Kidney (tissue), 14 donors: ENCODE results near the gene TRPM4. TPM values are rescaled to one million over a fixed set of nuclear protein-coding genes. Genes with fewer than 3 reads are reported as not detected.
A peak's percentile ranks its signal among the peaks of the same experiment; 100 is the strongest.

Experiments
- DNase-seq, 5 donors: peaks; one replicate each; pipeline ENCODE4 v3.0.0-alpha.2; 2013 to 2020
- FAIRE-seq: peaks from 2 replicates; lab custom pipeline; 2012; peaks lifted over from hg19 to GRCh38; lab: Jason Lieb, UNC
- H3K27ac ChIP-seq, 2 donors: one replicate each; pipeline ENCODE4 v1.7.0; 2013; ENCODE audit warnings: low read depth in 2 of 2, low read length in 2 of 2, inconsistent platforms in 1 of 2
- H3K27me3 ChIP-seq: one replicate; pipeline ENCODE4 v1.7.1; 2013; ENCODE audit warnings: low read length, inconsistent platforms; ENCODE audit not compliant: control insufficient read depth, insufficient read depth
- H3K36me3 ChIP-seq, 3 donors: one replicate each; pipeline versions ENCODE4 v1.7.0 to v1.7.1; 2013; ENCODE audit warnings: low read length in 3 of 3, control low read depth in 1 of 3, inconsistent platforms in 1 of 3; ENCODE audit not compliant: insufficient read depth in 3 of 3, control insufficient read depth in 2 of 3
- H3K4me1 ChIP-seq, 3 donors: one replicate each; pipeline versions ENCODE4 v1.7.0 to v1.7.1; 2013; ENCODE audit warnings: low read length in 3 of 3, inconsistent platforms in 1 of 3, low read depth in 1 of 3; ENCODE audit not compliant: control insufficient read depth in 2 of 3, insufficient read depth in 2 of 3
- H3K4me3 ChIP-seq, 3 donors: one replicate each; pipeline versions ENCODE4 v1.7.0 to v1.8.1; 2013; ENCODE audit warnings: low read length in 3 of 3, control low read depth in 1 of 3, inconsistent platforms in 1 of 3
- H3K9ac ChIP-seq, 3 donors: one replicate each; pipeline versions ENCODE4 v1.7.0 to v1.7.1; 2013; ENCODE audit warnings: low read length in 3 of 3, control low read depth in 1 of 3, inconsistent platforms in 1 of 3
- H3K9me3 ChIP-seq, 3 donors: one replicate each; pipeline versions ENCODE4 v1.7.0 to v1.7.1; 2013; ENCODE audit warnings: low read length in 3 of 3, control low read depth in 1 of 3, inconsistent platforms in 1 of 3; ENCODE audit not compliant: control insufficient read depth in 2 of 3, insufficient read depth in 1 of 3
- CTCF ChIP-seq: IDR thresholded peaks from 3 replicates; pipeline ENCODE4 v1.5.1; 2012; ENCODE audit warnings: mild to moderate bottlenecking, moderate library complexity, borderline replicate concordance; ENCODE audit not compliant: insufficient read depth; ENCODE audit errors: extremely low read depth
- intact Hi-C: fragments of 100-400 bp; cut with DNase I; formaldehyde crosslinking; loops from one replicate; pipeline ENCODE4 v1.11.1; 2022
- polyA plus RNA-seq: library from polyadenylated mRNA; stranded (reverse); fragments of 350-450 nt; fragmentation: Illumina TruSeq; extraction: RNeasy Lipid Tissue Mini Kit (QIAGEN cat#74804); gene quantifications from one replicate; pipeline ENCODE4 v1.2.3, GENCODE V29; 2014; ENCODE audit warnings: low read depth, low replicate concordance; ENCODE audit not compliant: insufficient read depth
- total RNA-seq: library from RNA; stranded (reverse); fragmentation: NEBNext Ultra II Directional; extraction: Animal tissue kit (Norgen Biotek cat#: 25700); gene quantifications from one replicate; pipeline ENCODE4 v1.2.1, GENCODE V29; 2021
- donor health status: control.
- donor health status: control.
- donor health status: control.
- donor health status: control.
- donor health status: control.
- donor health status: DM: yes; HTN: yes; CAD: no.
- donor health status: Normal renal cell carcinoma (clear cell type).

Gene TRPM4
- total and polyA plus RNA-seq, 2 donors from 2014 or later, result 47.6 to 89.1 TPM

- Histone ChIP-seq H3K36me3 (no peaks in the 10 kb centered on the region), H3K4me3 (no peak overlapping the region), H3K9me3 (no peaks in the 10 kb centered on the region), H3K27me3 (no peaks in the 10 kb centered on the region), H3K27ac (peak overlapping the region in 1 of 2 donors; percentile 45), H3K9ac (no peak overlapping the region), H3K4me1 (peaks cover 0 to 8% (median 0%) of the 10 kb centered on the region in 3 donors)
- FAIRE-seq (no peak), DNase-seq (peak; percentile 67 to 95 (median 80))
- TF ChIP-seq CTCF, result no peak
- intact Hi-C loops, result no loop called here
These were observed 20.8 kb upstream of the TRPM4 start for GRCh38 chr19:49136771-49137171.

GRCh38 chr19:49140951-49141350 is 16.6 kb upstream of the TRPM4 start:
- H3K9ac ChIP-seq, result no peak overlapping the region
- intact Hi-C loops, result no loop called here
- FAIRE-seq (no peak), DNase-seq (no peak)
- TF ChIP-seq CTCF, result no peak
- no peaks in the 10 kb centered on the region for H3K36me3 ChIP-seq
- H3K9me3 ChIP-seq, result no peaks in the 10 kb centered on the region
- H3K27ac ChIP-seq, result no peak overlapping the region
- no peak overlapping the region for H3K4me3 ChIP-seq
- H3K27me3 ChIP-seq, result no peaks in the 10 kb centered on the region
- peaks cover 0 to 5% (median 0%) of the 10 kb centered on the region in 3 donors for H3K4me1 ChIP-seq

- no peak for FAIRE-seq
- DNase-seq, result no peak
- H3K36me3 ChIP-seq, result no peaks in the 10 kb centered on the region
- intact Hi-C loops, result no loop called here
- H3K4me3 ChIP-seq, result no peak overlapping the region
- no peaks in the 10 kb centered on the region for H3K9me3 ChIP-seq
- H3K4me1 ChIP-seq, result peaks cover 0 to 8% (median 0%) of the 10 kb centered on the region in 3 donors
- H3K27me3 ChIP-seq, result no peaks in the 10 kb centered on the region
- H3K27ac ChIP-seq, result no peak overlapping the region
- TF ChIP-seq CTCF, result no peak
- H3K9ac ChIP-seq, result no peak overlapping the region
These were observed 16.2 kb upstream of the TRPM4 start for GRCh38 chr19:49141352-49141751.

- Histone ChIP-seq H3K4me1 (peaks cover 0 to 8% (median 0%) of the 10 kb centered on the region in 3 donors), H3K9me3 (no peaks in the 10 kb centered on the region), H3K36me3 (no peaks in the 10 kb centered on the region), H3K9ac (peak overlapping the region in 2 of 3 donors; percentile 65 to 79), H3K27ac (no peak overlapping the region), H3K4me3 (peak overlapping the region; percentile 71 to 81 (median 73)), H3K27me3 (no peaks in the 10 kb centered on the region)
- TF ChIP-seq CTCF, result no peak
- peak; percentile 45 for FAIRE-seq
- DNase-seq, result peak; percentile 94 to 97 (median 96)
- intact Hi-C loops, result no loop called here
These were observed 14.7 kb upstream of the TRPM4 start for GRCh38 chr19:49142866-49143335.
